HL-60/S4 treated with phorbol 12-myristate 13-acetate at 8.2 ng/mL for 4 days and 3 days (cell line): ENCODE results near the gene CHCHD3.
"Not testable (repeated sequence)": the region's sequence is repeated elsewhere in the genome, so short reads cannot be mapped to it uniquely, and the experiment has no call there.

Experiments used
- in situ Hi-C: fragments of 300-500 bp; cut with MboI; formaldehyde crosslinking; loops from 2 replicates; pipeline ENCODE4 v1.15.0; 2022; ENCODE audit warnings: low sequenced_read_pairs

CHCHD3 gene

GRCh38 chr7:132965951-132966350, 115.9 kb downstream of the CHCHD3 start:
- in situ Hi-C loops = no loop called here

- in situ Hi-C loops = no loop called here
Measured at GRCh38 chr7:132964876-132965275, 117.0 kb downstream of the CHCHD3 start.

- in situ Hi-C loops = no loop called here
Measured at GRCh38 chr7:132959891-132960290, 122.0 kb downstream of the CHCHD3 start.

DNA sequence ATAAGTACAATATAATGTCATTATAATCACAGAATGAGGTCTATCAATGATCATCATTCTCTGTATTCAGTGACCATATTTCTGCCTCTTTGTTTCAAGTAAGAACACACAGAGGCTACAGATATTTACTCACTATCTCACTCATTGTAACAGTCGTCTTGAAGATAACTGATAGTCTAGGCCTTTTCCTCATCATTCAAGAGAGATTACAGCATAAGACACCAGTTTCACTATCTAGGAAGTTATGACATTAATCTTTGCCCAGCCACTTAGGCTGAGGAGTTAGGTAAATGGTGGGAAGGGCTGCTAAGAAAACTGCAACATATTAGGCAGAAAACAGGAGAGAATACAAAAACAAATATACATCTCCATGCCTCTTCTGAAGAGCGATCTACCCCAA, 125.3 kb downstream of the CHCHD3 start:
- in situ Hi-C loops = no loop called here

GRCh38 chr7:132953468-132953867, 128.4 kb downstream of the CHCHD3 start:
- in situ Hi-C loops = no loop called here

- in situ Hi-C loops = no loop called here
Measured at GRCh38 chr7:132950725-132951124, 131.2 kb downstream of the CHCHD3 start.

DNA sequence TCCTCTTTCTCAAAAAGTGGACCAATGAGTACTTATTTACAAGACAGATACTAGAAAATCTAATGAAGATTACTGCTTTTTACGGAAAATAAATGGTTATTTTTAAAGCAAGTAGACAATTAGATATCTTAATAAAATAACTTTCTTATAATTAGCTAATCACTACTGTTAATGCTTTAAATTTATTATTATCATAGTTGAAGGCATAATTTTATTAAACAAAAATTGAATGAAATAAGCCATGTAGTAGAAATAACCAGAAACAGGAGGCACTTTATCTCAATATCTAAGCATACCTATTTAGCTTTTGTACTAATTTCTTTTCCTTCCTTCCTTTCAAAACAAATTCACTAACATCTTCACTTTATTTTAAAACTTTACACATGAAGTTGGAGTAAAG, 134.9 kb downstream of the CHCHD3 start:
- in situ Hi-C loops = no loop called here

DNA sequence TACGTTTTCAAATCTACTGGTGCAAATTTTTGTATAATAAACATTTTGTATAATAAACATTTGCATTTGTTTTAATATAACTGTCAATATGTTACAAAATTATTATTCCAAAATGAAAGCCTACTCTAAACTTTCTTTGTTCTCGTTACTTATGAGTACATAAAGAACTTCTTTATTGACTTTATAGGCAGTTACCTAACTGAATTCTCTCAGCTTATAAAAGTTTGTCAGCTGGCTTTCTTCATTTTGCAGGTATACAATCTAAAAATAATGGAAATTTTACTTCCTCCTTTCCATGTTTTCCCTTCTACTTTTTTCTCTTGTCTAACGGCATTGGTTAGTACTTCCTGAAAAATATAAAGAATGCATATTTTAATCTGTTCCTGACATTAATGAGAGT, 137.1 kb downstream of the CHCHD3 start:
- in situ Hi-C loops = no loop called here

GRCh38 chr7:132943645-132944044, 138.2 kb downstream of the CHCHD3 start:
- in situ Hi-C loops = no loop called here

DNA sequence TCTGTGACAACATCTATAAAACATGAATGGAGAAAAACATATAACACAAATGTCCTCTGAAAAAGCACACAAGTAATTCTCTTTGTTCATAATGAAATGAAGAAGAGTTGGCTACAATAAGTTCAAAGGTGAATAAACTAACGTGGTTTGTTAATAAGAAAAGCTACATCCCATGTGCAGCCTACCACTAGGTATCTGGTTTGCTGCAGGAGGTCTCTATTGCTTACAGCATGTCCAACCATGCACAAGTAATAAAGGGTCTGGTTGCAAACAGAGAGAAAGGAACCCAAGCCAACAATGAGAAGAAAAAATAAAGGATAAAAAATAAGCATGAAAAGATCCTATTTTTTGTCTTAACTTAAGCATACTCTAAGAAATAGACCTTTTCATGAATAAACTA, 139.2 kb downstream of the CHCHD3 start:
- in situ Hi-C loops = no loop called here

GRCh38 chr7:132941905-132942304, 140.0 kb downstream of the CHCHD3 start:
- in situ Hi-C loops = no loop called here

DNA sequence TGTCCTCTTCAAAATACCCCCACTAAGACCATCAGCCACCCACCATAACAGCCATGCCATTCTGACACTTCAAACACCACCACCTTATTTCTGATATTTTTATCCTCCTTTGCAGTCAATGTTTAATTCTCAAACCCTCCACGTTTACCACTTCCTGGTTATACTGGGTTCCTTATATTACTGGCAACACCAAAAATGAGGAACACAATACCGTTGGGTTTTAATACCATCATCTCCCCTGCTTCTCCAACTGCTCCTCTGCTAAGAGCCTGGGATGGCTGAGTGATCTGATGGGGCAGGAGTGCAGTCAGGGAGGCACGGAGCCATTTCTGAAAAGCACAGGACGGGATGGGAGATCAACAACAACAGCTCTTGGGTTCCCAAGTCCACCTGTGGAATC, 140.5 kb downstream of the CHCHD3 start:
- in situ Hi-C loops = no loop called here

GRCh38 chr7:132940084-132940483, 141.8 kb downstream of the CHCHD3 start:
- in situ Hi-C loops = no loop called here

- in situ Hi-C loops = no loop called here
Measured at GRCh38 chr7:132939495-132939894, 142.4 kb downstream of the CHCHD3 start.

GRCh38 chr7:132937286-132937685, 144.6 kb downstream of the CHCHD3 start:
- in situ Hi-C loops = no loop called here

GRCh38 chr7:132935608-132936007, 146.3 kb downstream of the CHCHD3 start:
- in situ Hi-C loops = no loop called here

DNA sequence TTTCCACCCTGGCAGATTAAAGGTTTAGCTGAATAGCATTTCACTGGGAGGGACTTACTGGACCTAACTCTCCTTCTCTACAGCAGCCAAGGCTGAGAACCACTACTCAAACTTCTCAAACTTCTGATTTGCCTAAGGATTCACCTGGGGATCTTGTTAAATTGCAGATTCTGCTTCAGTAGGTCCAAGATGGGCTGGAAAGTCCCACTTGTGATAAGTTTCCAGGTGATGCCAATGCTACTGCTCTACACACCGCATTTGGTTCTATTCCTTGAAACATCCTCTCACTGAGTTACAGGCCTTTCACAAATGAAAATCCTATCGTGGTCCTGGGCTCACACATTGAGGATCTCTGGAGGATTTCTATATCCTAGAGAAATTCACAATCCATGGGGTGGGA, 147.9 kb downstream of the CHCHD3 start:
- in situ Hi-C loops = no loop called here

DNA sequence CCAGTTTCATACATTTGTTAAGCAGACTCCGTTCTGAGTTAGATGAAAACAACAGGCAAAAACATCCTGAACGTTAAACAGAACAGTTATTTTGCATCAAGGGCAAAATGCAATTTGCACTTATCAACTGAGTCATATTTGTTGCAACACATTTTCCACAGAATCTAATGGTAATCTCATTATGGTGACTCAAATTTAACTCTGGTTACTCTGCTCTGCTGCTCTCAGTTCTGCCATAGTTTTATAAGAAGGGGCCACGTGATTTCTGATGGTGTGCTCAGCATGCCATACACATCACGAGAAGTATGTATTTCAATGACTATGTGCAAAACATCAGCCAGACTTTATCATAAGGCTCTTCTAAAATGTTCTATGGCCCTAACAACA, 148.8 kb downstream of the CHCHD3 start:
- in situ Hi-C loops = no loop called here

DNA sequence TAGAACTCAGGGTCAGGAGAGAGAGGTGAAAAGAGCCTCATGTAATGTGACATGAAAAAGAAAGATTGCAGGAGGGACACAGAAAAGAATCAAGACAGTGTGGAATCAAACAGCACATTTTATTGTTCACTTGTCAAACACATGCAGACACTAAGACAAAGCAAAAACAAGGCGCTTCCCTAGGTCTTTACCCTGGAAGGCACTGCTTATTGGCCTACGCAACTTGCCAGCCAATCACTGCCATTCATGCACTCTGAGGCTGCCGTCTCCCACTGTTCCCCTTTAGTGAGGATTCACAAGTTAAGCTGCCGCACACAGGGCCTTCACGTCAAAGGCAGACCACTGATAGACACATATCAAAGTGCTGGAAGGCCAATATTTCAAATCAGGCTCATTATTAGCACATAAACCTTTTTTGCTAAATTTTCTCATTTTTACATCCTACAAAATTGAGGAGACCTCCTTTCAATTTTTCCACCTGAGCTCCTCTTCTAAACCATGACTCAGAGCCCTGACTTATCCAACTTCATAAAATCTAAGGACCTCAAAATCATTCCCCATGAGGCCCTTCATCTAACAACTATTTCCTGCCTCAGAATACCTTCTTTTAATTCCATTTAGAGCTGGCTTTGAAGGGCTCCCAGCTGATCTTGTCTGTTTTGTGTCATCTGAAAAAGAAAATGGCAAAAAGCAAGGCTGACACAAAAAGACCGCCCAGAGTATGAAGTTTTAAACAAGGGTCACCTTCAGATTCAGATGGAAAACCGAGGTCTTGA, 149.4 kb downstream of the CHCHD3 start:
- in situ Hi-C loops = no loop called here

DNA sequence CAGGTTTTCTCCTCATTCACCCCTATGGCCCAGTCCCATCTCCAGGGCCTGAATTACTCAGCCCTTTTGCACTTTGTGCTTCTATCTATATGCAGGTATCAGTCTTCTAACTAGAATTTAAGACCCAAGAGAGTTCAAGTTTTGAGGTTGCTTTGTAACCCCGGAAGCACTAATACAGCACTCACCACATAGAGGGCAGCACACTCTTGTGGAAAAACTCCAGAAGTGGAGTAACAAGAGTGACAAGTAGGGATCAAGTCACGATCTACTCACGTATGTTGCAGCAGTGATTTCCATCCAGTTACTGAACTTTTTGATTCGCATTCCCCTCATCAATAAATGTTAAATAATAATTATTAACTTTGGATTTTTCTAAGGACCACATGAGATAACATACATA, 151.0 kb downstream of the CHCHD3 start:
- in situ Hi-C loops = no loop called here

- in situ Hi-C loops = not testable (repeated sequence)
Measured at GRCh38 chr7:132929944-132930343, 151.9 kb downstream of the CHCHD3 start.

DNA sequence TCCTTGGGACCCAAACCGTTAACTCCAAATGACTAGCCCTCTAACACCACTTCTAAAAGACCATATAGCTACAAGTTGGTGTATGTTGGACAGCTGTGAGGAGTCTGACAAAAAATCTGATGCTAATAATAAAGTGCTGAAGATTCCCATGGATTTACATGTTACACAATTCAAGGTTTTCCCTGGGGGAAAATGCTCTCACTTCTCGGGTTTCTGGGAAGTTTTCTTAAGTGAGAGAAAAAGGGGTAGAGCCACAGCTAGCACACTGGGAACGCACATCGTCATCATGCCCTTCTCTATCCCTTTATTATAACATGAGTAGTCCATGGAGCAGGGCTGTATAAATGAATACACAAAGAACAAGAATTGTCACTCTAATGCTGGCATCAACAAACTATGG, 162.1 kb downstream of the CHCHD3 start:
- in situ Hi-C loops = no loop called here

- in situ Hi-C loops = no loop called here
Measured at GRCh38 chr7:132915647-132916046, 166.2 kb downstream of the CHCHD3 start.
